ENCODE data around the gene GOLIM4.

DNA sequence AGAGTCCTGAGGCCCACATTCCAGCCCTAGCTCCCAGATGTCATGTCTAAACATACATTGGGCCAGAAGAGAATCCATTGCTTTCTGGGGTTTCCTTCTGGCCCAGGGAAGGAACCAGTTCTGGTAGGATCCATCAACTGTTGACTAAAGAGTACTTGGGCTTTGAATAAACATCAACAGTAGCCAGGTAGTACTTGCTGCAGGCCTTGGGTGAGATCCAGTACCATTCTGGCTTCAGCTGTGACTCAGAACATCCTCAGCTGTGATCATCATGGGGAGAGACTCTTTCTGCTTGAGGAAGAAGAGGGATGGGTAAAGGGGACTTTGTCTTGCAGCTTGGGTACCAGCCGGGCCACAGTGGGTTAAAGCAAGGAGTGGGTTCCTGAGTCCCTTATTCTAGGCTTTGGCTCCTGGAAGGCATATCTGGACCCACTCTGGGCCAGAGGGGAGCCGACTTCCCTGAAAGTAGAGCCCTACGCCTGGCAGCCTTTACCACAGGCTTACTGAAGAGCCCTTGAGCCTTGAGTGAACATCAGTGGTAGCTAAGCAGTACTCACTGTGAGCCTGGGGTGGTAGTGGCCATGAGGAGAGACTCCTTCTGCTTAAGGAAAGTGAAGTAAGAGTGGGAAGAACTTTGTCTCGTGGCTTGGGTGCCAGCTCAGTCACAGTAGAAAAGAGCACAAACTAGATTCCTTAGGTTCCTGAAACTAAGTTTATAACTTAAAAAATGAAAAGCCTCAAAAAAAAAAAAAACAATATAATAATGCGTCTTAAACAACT, 128.3 kb downstream of the GOLIM4 start:
- TF ChIP-seq EP300 (IDR thresholded peaks at IDR 0.05) (no peak), POLR2A (IDR thresholded peaks at IDR 0.05) (no peak)
- TF ChIP-seq, protein P1, sequence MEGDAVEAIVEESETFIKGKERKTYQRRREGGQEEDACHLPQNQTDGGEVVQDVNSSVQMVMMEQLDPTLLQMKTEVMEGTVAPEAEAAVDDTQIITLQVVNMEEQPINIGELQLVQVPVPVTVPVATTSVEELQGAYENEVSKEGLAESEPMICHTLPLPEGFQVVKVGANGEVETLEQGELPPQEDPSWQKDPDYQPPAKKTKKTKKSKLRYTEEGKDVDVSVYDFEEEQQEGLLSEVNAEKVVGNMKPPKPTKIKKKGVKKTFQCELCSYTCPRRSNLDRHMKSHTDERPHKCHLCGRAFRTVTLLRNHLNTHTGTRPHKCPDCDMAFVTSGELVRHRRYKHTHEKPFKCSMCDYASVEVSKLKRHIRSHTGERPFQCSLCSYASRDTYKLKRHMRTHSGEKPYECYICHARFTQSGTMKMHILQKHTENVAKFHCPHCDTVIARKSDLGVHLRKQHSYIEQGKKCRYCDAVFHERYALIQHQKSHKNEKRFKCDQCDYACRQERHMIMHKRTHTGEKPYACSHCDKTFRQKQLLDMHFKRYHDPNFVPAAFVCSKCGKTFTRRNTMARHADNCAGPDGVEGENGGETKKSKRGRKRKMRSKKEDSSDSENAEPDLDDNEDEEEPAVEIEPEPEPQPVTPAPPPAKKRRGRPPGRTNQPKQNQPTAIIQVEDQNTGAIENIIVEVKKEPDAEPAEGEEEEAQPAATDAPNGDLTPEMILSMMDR (IDR thresholded peaks at IDR 0.05) = no peak
